ENCODE results near the gene RAB37. TPM values are rescaled to one million over a fixed set of nuclear protein-coding genes. Genes with fewer than 3 reads are reported as not detected.
A peak's percentile ranks its signal among the peaks of the same experiment; 100 is the strongest.

RAB37 gene
- total and polyA plus RNA-seq, 11 donors = 0.76 to 3.6 (median 1.7) TPM

GRCh38 chr17:74786431-74787055 lies 49.5 kb downstream of the RAB37 start:
- peak overlapping the region in 1 of 12 donors; percentile 60 for H3K27ac ChIP-seq
- peaks cover 0 to 21% (median 0%) of the 10 kb centered on the region in 12 donors for H3K4me1 ChIP-seq
- peak in 1 of 5 donors; percentile 55 for DNase-seq
- no peaks in the 10 kb centered on the region for H3K9me3 ChIP-seq
- H3K27me3 ChIP-seq = no peaks in the 10 kb centered on the region
- H3K4me3 ChIP-seq = no peak overlapping the region
- peak in 3 of 4 donors; percentile 25 to 56 (median 28) for ATAC-seq
- TF ChIP-seq, protein P1, sequence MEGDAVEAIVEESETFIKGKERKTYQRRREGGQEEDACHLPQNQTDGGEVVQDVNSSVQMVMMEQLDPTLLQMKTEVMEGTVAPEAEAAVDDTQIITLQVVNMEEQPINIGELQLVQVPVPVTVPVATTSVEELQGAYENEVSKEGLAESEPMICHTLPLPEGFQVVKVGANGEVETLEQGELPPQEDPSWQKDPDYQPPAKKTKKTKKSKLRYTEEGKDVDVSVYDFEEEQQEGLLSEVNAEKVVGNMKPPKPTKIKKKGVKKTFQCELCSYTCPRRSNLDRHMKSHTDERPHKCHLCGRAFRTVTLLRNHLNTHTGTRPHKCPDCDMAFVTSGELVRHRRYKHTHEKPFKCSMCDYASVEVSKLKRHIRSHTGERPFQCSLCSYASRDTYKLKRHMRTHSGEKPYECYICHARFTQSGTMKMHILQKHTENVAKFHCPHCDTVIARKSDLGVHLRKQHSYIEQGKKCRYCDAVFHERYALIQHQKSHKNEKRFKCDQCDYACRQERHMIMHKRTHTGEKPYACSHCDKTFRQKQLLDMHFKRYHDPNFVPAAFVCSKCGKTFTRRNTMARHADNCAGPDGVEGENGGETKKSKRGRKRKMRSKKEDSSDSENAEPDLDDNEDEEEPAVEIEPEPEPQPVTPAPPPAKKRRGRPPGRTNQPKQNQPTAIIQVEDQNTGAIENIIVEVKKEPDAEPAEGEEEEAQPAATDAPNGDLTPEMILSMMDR (IDR thresholded peaks at IDR 0.05) = no peak
- TF ChIP-seq POLR2A (IDR thresholded peaks at IDR 0.05) = no peak
- intact Hi-C loops (cut with DNase I) = loop anchor here in 1 of 10 donors (10.0 kb wide), 1 partner anchor 62 kb away; no protein-coding TSS in a partner anchor
- peaks cover 0 to 44% (median 12%) of the 10 kb centered on the region in 9 donors for H3K36me3 ChIP-seq
- WGBS, 4 donors = 88 to 91% (median 90%) methylated on average over 16 of the region's 16 CpGs

GRCh38 chr17:74790161-74791058 lies 53.4 kb downstream of the RAB37 start:
- TF ChIP-seq, protein P1 (IDR thresholded peaks at IDR 0.05) = no peak
- no peak for TF ChIP-seq POLR2A (IDR thresholded peaks at IDR 0.05)
- H3K36me3 ChIP-seq = peaks cover 0 to 57% (median 38%) of the 10 kb centered on the region in 9 donors
- H3K9me3 ChIP-seq = no peaks in the 10 kb centered on the region
- intact Hi-C loops (cut with DNase I) = loop anchor here (1.0 to 10.0 kb wide), 6 partner anchors 74 to 168 kb away; no protein-coding TSS in a partner anchor
- no peak overlapping the region for H3K4me3 ChIP-seq
- H3K27ac ChIP-seq = peak overlapping the region in 1 of 12 donors; percentile 55
- DNase-seq (no peak), ATAC-seq (no peak)
- WGBS, 4 donors = 82 to 89% (median 86%) methylated on average over 20 to 21 of the region's 21 CpGs
- peaks cover 0 to 23% (median 0%) of the 10 kb centered on the region in 12 donors for H3K4me1 ChIP-seq
- no peaks in the 10 kb centered on the region for H3K27me3 ChIP-seq

DNA sequence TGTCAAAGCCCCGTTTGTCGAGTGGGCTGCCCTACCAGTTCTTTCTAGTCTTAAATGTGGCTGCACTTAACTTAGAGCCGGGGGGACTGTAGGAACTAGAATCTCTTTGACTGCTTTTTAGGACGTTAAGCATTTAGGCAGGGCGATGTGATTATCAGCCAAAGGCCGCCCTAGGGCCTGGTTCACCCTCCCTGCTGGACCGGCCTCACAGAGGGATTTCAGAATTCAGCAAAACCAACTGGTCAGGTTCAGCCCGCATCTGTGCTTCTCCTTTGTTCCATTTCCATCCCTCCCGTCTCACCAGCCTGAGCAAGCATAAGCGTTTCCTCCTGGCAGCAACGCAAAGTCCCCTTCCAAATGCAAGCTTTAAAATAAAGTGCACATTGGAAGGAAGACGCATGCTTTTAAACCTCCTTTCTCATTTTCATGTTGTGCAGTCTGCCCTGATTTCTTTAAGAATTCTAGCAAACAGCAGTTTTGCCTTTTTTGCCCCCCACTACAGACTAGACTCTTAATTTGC lies 55.6 kb downstream of the RAB37 start:
- intact Hi-C loops (cut with DNase I) = loop anchor here in 5 of 10 donors (2.0 to 10.0 kb wide), 3 partner anchors 162 to 166 kb away; no protein-coding TSS in a partner anchor
- TF ChIP-seq, protein P1 (IDR thresholded peaks at IDR 0.05) = no peak
- TF ChIP-seq POLR2A (IDR thresholded peaks at IDR 0.05) = no peak

More for the DNA sequence above, 55.6 kb downstream of the RAB37 start:
- WGBS, 4 donors = 93 to 98% (median 96%) methylated on average over 11 to 12 of the region's 12 CpGs
- Histone ChIP-seq H3K9me3 (no peaks in the 10 kb centered on the region), H3K4me3 (no peak overlapping the region), H3K27ac (no peak overlapping the region), H3K27me3 (no peaks in the 10 kb centered on the region), H3K36me3 (peaks cover 0 to 78% (median 50%) of the 10 kb centered on the region in 9 donors), H3K4me1 (peaks cover 0 to 23% (median 0%) of the 10 kb centered on the region in 12 donors)
- ATAC-seq (no peak), DNase-seq (no peak)
